MM.1S (cell line): Measurements from ENCODE around the gene ACTN3.

Experiments used
- EZH2 ChIP-seq: fragments of 300-600 bp; sonication (generic); optimal IDR thresholded peaks from 2 replicates; pipeline ENCODE3; 2017; ENCODE audit warnings: low read depth, mild to moderate bottlenecking, antibody characterized with exemption, low read length, mixed read lengths
- TF ChIP-seq, protein P1 (sequence below): fragments of 300-600 bp; sonication (generic); IDR thresholded peaks from 2 replicates; pipeline ENCODE4 v1.5.1; 2016; ENCODE audit warnings: antibody characterized with exemption, low read length, mixed read lengths

DNA sequence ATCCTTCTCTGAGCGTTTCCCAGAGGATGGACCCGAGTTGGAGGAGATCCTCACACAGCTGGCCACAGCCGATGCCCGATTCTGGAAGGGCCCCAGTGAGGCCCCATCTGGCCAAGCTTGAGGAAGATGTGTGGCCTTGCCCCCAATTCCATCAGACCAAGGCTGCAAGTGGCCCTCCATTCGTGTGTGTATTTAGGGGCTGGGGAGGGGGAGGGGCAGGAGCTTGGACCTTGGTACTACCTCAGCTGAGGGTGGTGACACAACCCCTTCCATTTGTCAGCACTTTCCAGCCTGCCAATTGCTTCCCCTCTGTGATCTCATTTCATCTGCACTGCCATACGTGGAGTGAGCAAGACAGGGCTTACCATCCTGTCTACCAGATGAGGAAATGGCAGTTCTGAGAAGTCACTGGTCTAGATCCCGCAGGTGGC is 37.6 kb upstream of the ACTN3 start:
- TF ChIP-seq, protein P1, sequence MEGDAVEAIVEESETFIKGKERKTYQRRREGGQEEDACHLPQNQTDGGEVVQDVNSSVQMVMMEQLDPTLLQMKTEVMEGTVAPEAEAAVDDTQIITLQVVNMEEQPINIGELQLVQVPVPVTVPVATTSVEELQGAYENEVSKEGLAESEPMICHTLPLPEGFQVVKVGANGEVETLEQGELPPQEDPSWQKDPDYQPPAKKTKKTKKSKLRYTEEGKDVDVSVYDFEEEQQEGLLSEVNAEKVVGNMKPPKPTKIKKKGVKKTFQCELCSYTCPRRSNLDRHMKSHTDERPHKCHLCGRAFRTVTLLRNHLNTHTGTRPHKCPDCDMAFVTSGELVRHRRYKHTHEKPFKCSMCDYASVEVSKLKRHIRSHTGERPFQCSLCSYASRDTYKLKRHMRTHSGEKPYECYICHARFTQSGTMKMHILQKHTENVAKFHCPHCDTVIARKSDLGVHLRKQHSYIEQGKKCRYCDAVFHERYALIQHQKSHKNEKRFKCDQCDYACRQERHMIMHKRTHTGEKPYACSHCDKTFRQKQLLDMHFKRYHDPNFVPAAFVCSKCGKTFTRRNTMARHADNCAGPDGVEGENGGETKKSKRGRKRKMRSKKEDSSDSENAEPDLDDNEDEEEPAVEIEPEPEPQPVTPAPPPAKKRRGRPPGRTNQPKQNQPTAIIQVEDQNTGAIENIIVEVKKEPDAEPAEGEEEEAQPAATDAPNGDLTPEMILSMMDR: no peak
- TF ChIP-seq EZH2: no peak
